NOMO-1 (cell line): Measurements from ENCODE around the gene RGL4.
A peak's percentile ranks its signal among the peaks of the same experiment; 100 is the strongest.

ENCODE experiments used
- DNase-seq, 2 experiments: peaks; one replicate each; lab custom pipeline; 2025; ENCODE audit not compliant: unreplicated experiment in 2 of 2; lab: John Stamatoyannopoulos, UW

Gene RGL4

GRCh38 chr22:23678133-23678532, 12.7 kb upstream of the RGL4 start:
- no peak for DNase-seq

GRCh38 chr22:23681026-23681809, 9.6 kb upstream of the RGL4 start:
- no peak for DNase-seq

- no peak for DNase-seq
These were observed 8.7 kb upstream of the RGL4 start for GRCh38 chr22:23682077-23682476.

GRCh38 chr22:23682827-23683355, 7.9 kb upstream of the RGL4 start:
- DNase-seq = no peak

GRCh38 chr22:23683545-23683944, 7.3 kb upstream of the RGL4 start:
- DNase-seq = no peak

GRCh38 chr22:23684026-23684425, 6.8 kb upstream of the RGL4 start:
- no peak for DNase-seq

- no peak for DNase-seq
These were observed 6.2 kb upstream of the RGL4 start for GRCh38 chr22:23684561-23685031.

GRCh38 chr22:23685205-23685784, 5.5 kb upstream of the RGL4 start:
- DNase-seq = no peak

GRCh38 chr22:23686416-23687024, 4.3 kb upstream of the RGL4 start:
- no peak for DNase-seq

GRCh38 chr22:23688121-23688520, 2.7 kb upstream of the RGL4 start:
- DNase-seq = no peak

GRCh38 chr22:23688571-23688970, 2.2 kb upstream of the RGL4 start:
- DNase-seq = no peak

GRCh38 chr22:23689414-23689813, 1.4 kb upstream of the RGL4 start:
- no peak for DNase-seq

- DNase-seq = no peak
These were observed 1.1 kb downstream of the RGL4 start for GRCh38 chr22:23691748-23692423.

- DNase-seq = no peak
These were observed 1.9 kb downstream of the RGL4 start for GRCh38 chr22:23692598-23693291.

GRCh38 chr22:23693979-23694680, 3.3 kb downstream of the RGL4 start:
- no peak for DNase-seq

GRCh38 chr22:23695141-23695540, 4.3 kb downstream of the RGL4 start:
- no peak for DNase-seq

- DNase-seq = no peak
These were observed 4.9 kb downstream of the RGL4 start for GRCh38 chr22:23695571-23696325.

GRCh38 chr22:23696326-23696851, 5.6 kb downstream of the RGL4 start:
- DNase-seq = peak; percentile 81 to 92
